KOPT-K1 (cell line): ENCODE measurements around the gene HOXD1.

ENCODE experiments used
- H3K27ac ChIP-seq: fragments of 200-600 bp; sonication (generic); 2 replicates; pipeline ENCODE4 v1.5.1; 2016; ENCODE audit warnings: antibody characterized with exemption, mild to moderate bottlenecking, low read depth, low read length; ENCODE audit not compliant: poor library complexity, severe bottlenecking
- H3K36me3 ChIP-seq: fragments of 200-600 bp; sonication (generic); 2 replicates; pipeline ENCODE4 v1.5.1; 2017; ENCODE audit warnings: antibody characterized with exemption, mild to moderate bottlenecking, low read length, moderate library complexity; ENCODE audit not compliant: insufficient read depth
- H3K9me3 ChIP-seq: fragments of 200-600 bp; sonication (generic); 2 replicates; pipeline ENCODE4 v1.5.1; 2017; ENCODE audit warnings: antibody characterized with exemption, low read length, mild to moderate bottlenecking; ENCODE audit not compliant: insufficient read depth, poor library complexity, severe bottlenecking

The HOXD1 gene

DNA sequence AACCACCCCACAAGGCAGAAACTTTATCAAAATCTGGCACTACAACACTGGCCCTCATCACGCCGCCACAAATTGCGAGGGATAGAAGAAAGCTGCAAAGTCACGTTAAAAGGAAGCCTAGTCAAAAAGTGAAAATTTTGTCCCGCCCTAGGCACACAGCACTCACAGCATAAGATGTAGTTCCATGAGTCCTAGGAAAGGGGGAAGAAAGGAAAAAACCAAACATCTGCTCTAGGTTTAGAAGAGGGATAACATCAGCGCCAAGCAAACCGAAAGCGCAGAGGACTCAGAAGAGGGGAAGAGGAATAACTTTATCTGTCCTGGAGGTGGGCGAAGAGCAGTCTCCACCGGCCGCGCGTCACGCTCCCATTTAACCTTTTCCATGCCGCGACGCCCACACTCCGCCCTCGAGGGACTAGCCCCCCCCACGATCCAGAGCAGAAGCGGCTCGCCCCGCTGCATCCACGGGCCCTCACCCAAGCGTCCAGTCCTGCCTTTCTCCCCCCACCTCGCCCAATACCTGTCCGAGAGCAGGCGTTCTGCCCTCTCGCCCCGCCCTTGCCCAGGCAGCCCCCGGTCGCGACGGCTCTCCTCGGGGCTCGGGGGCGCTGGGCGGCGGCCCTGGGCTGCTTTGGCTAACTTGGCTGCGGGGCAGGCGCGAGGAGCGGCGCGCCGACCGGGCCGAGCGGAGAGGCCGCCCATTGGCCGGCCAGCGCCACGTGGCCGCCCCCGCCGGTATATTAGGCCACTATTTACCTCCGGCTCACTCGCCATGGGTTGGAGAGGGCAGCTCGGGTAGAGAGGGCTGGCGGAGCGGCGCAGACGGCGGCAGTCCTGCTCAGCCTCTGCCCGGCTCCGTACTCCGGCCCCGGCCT, at the start of gene HOXD1:
HOXD1 (plus strand) TSS at position 770 of the 875 bp plus-strand sequence. CDS start 134 bp downstream, outside the sequence.
- Histone ChIP-seq H3K27ac (no peak within 1 kb of the TSS), H3K9me3 (peaks cover 7% of the 10 kb centered on the region), H3K36me3 (no peaks in the 10 kb centered on the region)

DNA sequence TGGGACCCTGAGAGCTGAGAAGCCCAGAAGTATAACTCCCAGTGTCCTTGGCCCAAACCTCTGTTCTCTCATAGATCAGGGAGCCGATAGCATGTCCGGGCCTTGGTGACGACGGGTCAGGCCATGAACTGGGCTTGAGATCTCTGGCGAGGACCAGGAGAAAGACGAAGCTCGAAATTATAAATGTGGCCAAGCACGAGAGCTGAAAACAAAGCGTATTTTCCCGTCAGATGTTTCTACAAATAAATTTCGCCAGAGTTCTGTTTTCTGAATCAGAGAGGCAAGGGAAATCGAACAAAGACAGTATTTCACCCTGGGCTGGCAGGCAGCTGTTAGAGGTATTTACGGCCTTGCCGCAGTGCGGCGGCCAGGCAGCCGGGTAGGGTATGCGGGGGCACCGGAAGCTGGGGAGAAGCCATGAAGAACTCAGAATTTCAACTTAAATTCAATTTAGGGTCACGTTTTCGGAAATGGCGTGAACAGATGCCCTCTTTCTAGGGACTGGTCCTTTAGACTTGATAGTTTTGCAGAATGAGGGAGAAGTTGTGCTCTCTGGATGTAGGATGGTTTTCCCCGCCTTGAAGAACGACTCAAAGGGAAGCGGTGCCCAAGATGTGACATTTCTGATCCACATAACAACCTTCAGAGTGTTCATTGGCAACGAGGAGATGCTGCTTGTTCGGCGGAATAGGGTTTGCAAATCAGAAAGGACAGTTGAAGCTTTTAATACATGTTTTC, 49.4 kb upstream of the HOXD1 start:
- no peaks in the 10 kb centered on the region for H3K36me3 ChIP-seq
- H3K9me3 ChIP-seq, result no peaks in the 10 kb centered on the region
- no peak overlapping the region for H3K27ac ChIP-seq

GRCh38 chr2:176139661-176140512, 48.6 kb upstream of the HOXD1 start:
- no peaks in the 10 kb centered on the region for H3K36me3 ChIP-seq
- no peak overlapping the region for H3K27ac ChIP-seq
- H3K9me3 ChIP-seq, result no peaks in the 10 kb centered on the region

- Histone ChIP-seq H3K27ac (no peak overlapping the region), H3K36me3 (no peaks in the 10 kb centered on the region), H3K9me3 (no peaks in the 10 kb centered on the region)
Observed at GRCh38 chr2:176140513-176141317, 47.8 kb upstream of the HOXD1 start.

- H3K27ac ChIP-seq, result no peak overlapping the region
- no peaks in the 10 kb centered on the region for H3K36me3 ChIP-seq
- H3K9me3 ChIP-seq, result no peaks in the 10 kb centered on the region
Observed at GRCh38 chr2:176142281-176142680, 46.2 kb upstream of the HOXD1 start.

GRCh38 chr2:176145085-176145969, 43.1 kb upstream of the HOXD1 start:
- Histone ChIP-seq H3K9me3 (no peaks in the 10 kb centered on the region), H3K27ac (no peak overlapping the region), H3K36me3 (no peaks in the 10 kb centered on the region)

DNA sequence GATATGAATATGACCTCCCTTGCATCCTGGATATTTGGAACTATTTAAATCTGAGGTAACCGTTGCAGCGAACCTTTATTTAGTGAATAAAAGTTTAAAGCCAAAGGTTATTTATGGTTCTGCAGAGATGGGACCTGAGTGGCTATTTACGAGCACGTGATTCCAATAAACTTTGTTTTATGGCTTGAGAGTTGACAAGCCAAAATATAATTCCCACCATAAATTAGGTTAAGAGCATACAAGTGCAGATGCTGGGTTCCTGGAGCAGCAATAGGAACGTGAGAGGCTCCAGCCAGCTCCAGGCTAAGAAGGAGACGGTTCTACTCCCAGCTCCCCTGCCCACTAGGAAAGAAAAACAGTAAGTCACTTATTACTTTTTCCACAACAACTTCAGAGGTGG, 42.4 kb upstream of the HOXD1 start:
- H3K9me3 ChIP-seq, result no peaks in the 10 kb centered on the region
- no peak overlapping the region for H3K27ac ChIP-seq
- H3K36me3 ChIP-seq, result no peaks in the 10 kb centered on the region

- Histone ChIP-seq H3K27ac (no peak overlapping the region), H3K9me3 (no peaks in the 10 kb centered on the region), H3K36me3 (no peaks in the 10 kb centered on the region)
Observed at GRCh38 chr2:176146645-176147044, 41.8 kb upstream of the HOXD1 start.

DNA sequence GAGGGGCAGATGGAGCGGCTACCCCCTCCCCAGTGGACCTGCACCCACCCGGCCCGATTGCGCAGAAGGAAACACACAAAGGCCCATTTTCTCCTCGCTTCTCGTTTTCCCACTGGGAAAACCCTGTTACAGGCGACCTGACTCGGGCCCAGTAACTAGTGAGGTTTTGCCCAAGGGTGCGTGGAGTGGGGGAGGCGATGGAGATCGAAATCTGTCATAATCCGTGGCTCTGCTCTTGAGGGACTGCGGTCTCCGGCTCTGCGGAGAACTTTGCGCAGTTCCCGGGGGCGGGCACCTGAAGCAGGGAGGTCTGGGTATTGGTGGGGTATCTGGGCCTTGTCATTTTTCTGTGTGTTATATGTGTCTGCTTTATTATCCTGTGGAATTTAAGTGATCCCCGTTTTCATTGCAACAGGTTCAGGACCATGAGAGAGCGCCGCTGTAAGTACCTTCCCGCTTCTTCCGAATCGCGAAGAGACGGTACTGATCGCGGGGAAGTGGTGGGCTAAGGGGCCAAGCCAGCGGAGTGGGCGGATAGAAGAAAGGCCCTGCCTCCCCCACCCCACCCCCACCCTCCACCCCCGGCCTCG, 41.2 kb upstream of the HOXD1 start:
- no peaks in the 10 kb centered on the region for H3K9me3 ChIP-seq
- H3K27ac ChIP-seq, result no peak overlapping the region
- no peaks in the 10 kb centered on the region for H3K36me3 ChIP-seq

DNA sequence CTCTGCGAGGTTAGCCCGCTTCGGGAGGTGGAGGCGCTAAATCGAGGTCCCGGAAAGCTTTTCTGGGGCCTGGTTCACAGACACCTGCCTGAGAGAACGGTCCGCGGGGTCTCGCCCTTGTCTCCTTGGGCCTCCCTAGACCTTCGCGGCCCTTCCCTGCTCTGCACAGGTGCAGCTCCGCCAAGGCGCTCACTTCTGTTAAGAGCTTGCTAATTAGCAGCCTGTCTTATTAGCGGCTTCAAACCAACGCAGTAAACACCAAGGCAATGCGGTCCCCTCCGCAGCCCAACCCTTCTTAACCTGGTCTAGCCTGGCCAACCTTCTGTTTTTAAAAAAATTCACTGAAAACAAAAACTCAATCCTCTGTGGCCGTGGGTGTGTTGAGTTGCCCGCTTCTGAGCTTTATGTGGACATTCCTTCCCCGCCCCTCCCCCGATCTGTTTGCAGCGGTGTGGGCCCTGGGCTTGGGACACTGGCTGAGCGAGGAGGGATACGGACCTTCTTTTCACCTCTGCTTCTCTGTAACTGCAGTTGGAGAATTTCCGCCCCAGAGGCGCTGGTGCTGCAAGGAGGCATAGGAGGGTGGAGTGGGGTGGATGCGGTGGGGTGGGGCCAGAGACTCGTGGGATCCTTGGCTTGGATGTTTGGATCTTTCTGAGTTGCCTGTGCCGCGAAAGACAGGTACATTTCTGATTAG, 40.5 kb upstream of the HOXD1 start:
- H3K9me3 ChIP-seq, result no peaks in the 10 kb centered on the region
- no peaks in the 10 kb centered on the region for H3K36me3 ChIP-seq
- H3K27ac ChIP-seq, result no peak overlapping the region

DNA sequence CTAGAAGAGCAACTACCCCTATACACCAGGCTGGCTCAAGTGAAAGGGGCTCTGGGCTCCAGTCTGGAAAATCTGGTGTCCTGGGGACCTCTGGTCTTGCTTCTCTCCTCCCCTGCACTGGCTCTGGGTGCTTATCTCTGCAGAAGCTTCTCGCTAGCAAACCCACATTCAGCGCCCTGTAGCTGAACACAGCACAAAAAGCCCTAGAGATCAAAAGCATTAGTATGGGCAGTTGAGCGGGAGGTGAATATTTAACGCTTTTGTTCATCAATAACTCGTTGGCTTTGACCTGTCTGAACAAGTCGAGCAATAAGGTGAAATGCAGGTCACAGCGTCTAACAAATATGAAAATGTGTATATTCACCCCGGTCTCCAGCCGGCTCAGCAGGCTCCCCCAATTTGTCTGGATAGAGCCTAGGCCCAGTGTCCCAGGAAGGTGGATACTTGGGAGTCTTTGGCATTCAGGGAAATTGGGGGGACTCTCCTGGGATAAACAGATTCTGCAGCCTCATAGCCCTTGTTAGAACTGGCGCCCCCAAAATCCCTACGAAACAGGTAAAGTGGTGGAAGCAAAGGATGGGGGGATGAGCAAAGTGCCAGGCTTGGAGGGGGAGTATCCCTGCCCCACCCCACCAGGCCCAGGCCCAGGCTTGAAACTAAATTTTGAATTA, 39.6 kb upstream of the HOXD1 start:
- H3K9me3 ChIP-seq, result no peaks in the 10 kb centered on the region
- H3K36me3 ChIP-seq, result no peaks in the 10 kb centered on the region
- H3K27ac ChIP-seq, result no peak overlapping the region

- Histone ChIP-seq H3K9me3 (no peaks in the 10 kb centered on the region), H3K27ac (no peak overlapping the region), H3K36me3 (no peaks in the 10 kb centered on the region)
Observed at GRCh38 chr2:176149481-176149938, 39.0 kb upstream of the HOXD1 start.
